ENCODE data around the gene SNRNP35.

Gene SNRNP35

GRCh38 chr12:123485756-123486155 lies 27.8 kb downstream of the SNRNP35 start:
- H4K20me1 ChIP-seq (ENCODE audit: insufficient read depth): no peaks in the 10 kb centered on the region
- no peak overlapping the region for H3K4me3 ChIP-seq (IDR thresholded peaks at IDR 0.05; ENCODE audit: insufficient read depth, low read depth, low read length)
- TF ChIP-seq CTCF (conservative IDR thresholded peaks at IDR 0.05; ENCODE audit: low read depth, low read length): no peak
- H2AFZ ChIP-seq (ENCODE audit: low read depth): no peak overlapping the region
- no peak overlapping the region for H3K4me2 ChIP-seq
- H3K27me3 ChIP-seq (ENCODE audit: insufficient read depth, low read depth): no peaks in the 10 kb centered on the region
- no peaks in the 10 kb centered on the region for H3K4me1 ChIP-seq (ENCODE audit: low read depth, poor library complexity, severe bottlenecking)
- no peak overlapping the region for H3K27ac ChIP-seq
- H3K9ac ChIP-seq: no peak overlapping the region
- H3K36me3 ChIP-seq (ENCODE audit: insufficient read depth): no peaks in the 10 kb centered on the region
- no peaks in the 10 kb centered on the region for H3K79me2 ChIP-seq (ENCODE audit: insufficient read depth, low read depth)

- H3K36me3 ChIP-seq (ENCODE audit: insufficient read depth): no peaks in the 10 kb centered on the region
- no peaks in the 10 kb centered on the region for H3K27me3 ChIP-seq (ENCODE audit: insufficient read depth, low read depth)
- no peak overlapping the region for H3K4me2 ChIP-seq
- no peak overlapping the region for H2AFZ ChIP-seq (ENCODE audit: low read depth)
- no peaks in the 10 kb centered on the region for H4K20me1 ChIP-seq (ENCODE audit: insufficient read depth)
- no peaks in the 10 kb centered on the region for H3K4me1 ChIP-seq (ENCODE audit: low read depth, poor library complexity, severe bottlenecking)
- H3K79me2 ChIP-seq (ENCODE audit: insufficient read depth, low read depth): no peaks in the 10 kb centered on the region
- H3K27ac ChIP-seq: no peak overlapping the region
- H3K4me3 ChIP-seq (IDR thresholded peaks at IDR 0.05; ENCODE audit: insufficient read depth, low read depth, low read length): no peak overlapping the region
- H3K9ac ChIP-seq: no peak overlapping the region
- no peak for TF ChIP-seq CTCF (conservative IDR thresholded peaks at IDR 0.05; ENCODE audit: low read depth, low read length)
Measured at GRCh38 chr12:123487428-123487827, 29.5 kb downstream of the SNRNP35 start.

GRCh38 chr12:123488539-123489230 lies 30.7 kb downstream of the SNRNP35 start:
- H3K27me3 ChIP-seq (ENCODE audit: insufficient read depth, low read depth): no peaks in the 10 kb centered on the region
- no peaks in the 10 kb centered on the region for H3K79me2 ChIP-seq (ENCODE audit: insufficient read depth, low read depth)
- no peaks in the 10 kb centered on the region for H3K4me1 ChIP-seq (ENCODE audit: low read depth, poor library complexity, severe bottlenecking)
- H2AFZ ChIP-seq (ENCODE audit: low read depth): no peak overlapping the region
- H3K4me2 ChIP-seq: no peak overlapping the region
- no peaks in the 10 kb centered on the region for H3K36me3 ChIP-seq (ENCODE audit: insufficient read depth)
- no peak for TF ChIP-seq CTCF (conservative IDR thresholded peaks at IDR 0.05; ENCODE audit: low read depth, low read length)
- H3K4me3 ChIP-seq (IDR thresholded peaks at IDR 0.05; ENCODE audit: insufficient read depth, low read depth, low read length): no peak overlapping the region
- H4K20me1 ChIP-seq (ENCODE audit: insufficient read depth): no peaks in the 10 kb centered on the region
- no peak overlapping the region for H3K27ac ChIP-seq
- H3K9ac ChIP-seq: no peak overlapping the region

DNA sequence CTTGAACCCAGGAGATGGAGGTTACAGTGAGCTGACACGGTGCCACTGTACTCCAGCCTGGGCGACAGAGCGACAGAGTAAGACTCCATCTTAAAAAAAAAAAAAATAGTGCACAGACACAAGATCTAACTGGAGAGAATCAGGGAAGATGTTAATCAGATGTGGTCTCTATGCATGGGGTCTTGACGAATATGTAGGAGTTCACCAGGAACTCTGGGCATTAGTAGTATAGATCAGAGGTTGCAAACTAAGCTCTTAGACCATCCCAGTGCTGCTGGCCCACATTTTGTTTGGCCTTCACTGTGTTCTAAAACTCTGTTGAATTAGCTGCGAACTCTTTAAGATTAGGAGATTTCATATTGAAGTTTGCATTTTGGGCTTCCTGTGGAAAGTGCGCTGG lies 31.6 kb downstream of the SNRNP35 start:
- no peak overlapping the region for H3K9ac ChIP-seq
- no peaks in the 10 kb centered on the region for H4K20me1 ChIP-seq (ENCODE audit: insufficient read depth)
- no peak overlapping the region for H3K4me3 ChIP-seq (IDR thresholded peaks at IDR 0.05; ENCODE audit: insufficient read depth, low read depth, low read length)
- no peak overlapping the region for H3K4me2 ChIP-seq
- no peaks in the 10 kb centered on the region for H3K79me2 ChIP-seq (ENCODE audit: insufficient read depth, low read depth)
- H3K27ac ChIP-seq: no peak overlapping the region
- H3K36me3 ChIP-seq (ENCODE audit: insufficient read depth): no peaks in the 10 kb centered on the region
- TF ChIP-seq CTCF (conservative IDR thresholded peaks at IDR 0.05; ENCODE audit: low read depth, low read length): no peak
- H3K4me1 ChIP-seq (ENCODE audit: low read depth, poor library complexity, severe bottlenecking): no peaks in the 10 kb centered on the region
- no peak overlapping the region for H2AFZ ChIP-seq (ENCODE audit: low read depth)
- no peaks in the 10 kb centered on the region for H3K27me3 ChIP-seq (ENCODE audit: insufficient read depth, low read depth)
